GM13977 (cell line): ENCODE data around the gene QRSL1.
"Not testable (repeated sequence)": the region's sequence is repeated elsewhere in the genome, so short reads cannot be mapped to it uniquely, and the experiment has no call there.

Source experiments
- DNase-seq: peaks from one replicate; pipeline ENCODE4 v3.0.0; 2012; ENCODE audit warnings: low spot score
- in situ Hi-C: fragments of 300-500 bp; cut with MboI; formaldehyde crosslinking; loops from one replicate; pipeline ENCODE4 v1.12.0; 2022; ENCODE audit warnings: low sequenced_read_pairs, low pct_unique_long_range_greater_than_20kb, mixed read lengths, inconsistent platforms; ENCODE audit not compliant: unreplicated experiment
- TF ChIP-seq, protein P1 (sequence below): IDR thresholded peaks from 2 replicates; pipeline ENCODE4 v1.5.1; 2012; ENCODE audit warnings: mild to moderate bottlenecking, control low read depth; ENCODE audit not compliant: insufficient read depth; ENCODE audit errors: extremely low read depth, missing control alignments

Gene QRSL1, protein sequence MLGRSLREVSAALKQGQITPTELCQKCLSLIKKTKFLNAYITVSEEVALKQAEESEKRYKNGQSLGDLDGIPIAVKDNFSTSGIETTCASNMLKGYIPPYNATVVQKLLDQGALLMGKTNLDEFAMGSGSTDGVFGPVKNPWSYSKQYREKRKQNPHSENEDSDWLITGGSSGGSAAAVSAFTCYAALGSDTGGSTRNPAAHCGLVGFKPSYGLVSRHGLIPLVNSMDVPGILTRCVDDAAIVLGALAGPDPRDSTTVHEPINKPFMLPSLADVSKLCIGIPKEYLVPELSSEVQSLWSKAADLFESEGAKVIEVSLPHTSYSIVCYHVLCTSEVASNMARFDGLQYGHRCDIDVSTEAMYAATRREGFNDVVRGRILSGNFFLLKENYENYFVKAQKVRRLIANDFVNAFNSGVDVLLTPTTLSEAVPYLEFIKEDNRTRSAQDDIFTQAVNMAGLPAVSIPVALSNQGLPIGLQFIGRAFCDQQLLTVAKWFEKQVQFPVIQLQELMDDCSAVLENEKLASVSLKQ

DNA sequence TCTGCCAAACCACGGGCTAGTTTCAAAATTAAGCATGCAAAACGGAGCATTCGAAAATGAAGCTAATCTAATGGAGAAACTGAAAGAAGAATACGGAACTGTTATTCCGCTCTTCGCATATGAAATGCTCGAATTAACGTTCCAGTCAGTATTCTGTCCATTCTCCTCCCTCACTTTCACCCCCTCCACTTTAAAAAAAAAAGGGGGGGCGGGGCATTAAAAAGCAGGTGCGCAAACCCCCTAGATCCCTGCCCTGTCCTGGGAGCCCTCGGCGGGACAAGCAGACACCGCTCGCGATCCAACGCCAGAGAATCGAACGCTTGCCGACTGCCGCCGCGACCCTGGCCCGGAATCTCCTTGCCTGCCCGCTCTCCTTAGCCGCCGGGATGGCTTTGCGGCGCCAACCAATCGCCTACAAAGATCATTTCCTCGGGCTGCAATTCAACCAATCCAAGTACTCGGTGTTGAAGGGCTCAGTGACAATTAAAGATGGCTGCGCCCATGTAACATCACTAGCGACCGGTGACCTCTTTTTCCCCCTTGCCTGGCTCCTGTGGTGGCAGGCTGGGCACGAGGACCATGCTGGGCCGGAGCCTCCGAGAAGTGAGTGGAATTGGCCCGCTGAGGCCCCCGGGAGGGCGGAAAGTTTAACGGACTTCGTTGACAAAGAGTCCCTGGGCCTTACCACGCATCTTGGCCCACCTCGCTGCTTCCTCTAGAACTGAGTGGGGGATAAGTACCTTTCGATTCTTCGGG is at the start of gene QRSL1, which contains the start of gene RTN4IP1:
Gene QRSL1 (plus strand): TSS at position 476 of the 756 bp plus-strand sequence. CDS start 104 bp downstream, at position 580.
Gene RTN4IP1 (minus strand): TSS at position 396 of the 756 bp plus-strand sequence. CDS start 477 bp downstream, outside the sequence.
- DNase-seq = peak; percentile 92
- in situ Hi-C loops = no loop called here
- TF ChIP-seq, protein P1, sequence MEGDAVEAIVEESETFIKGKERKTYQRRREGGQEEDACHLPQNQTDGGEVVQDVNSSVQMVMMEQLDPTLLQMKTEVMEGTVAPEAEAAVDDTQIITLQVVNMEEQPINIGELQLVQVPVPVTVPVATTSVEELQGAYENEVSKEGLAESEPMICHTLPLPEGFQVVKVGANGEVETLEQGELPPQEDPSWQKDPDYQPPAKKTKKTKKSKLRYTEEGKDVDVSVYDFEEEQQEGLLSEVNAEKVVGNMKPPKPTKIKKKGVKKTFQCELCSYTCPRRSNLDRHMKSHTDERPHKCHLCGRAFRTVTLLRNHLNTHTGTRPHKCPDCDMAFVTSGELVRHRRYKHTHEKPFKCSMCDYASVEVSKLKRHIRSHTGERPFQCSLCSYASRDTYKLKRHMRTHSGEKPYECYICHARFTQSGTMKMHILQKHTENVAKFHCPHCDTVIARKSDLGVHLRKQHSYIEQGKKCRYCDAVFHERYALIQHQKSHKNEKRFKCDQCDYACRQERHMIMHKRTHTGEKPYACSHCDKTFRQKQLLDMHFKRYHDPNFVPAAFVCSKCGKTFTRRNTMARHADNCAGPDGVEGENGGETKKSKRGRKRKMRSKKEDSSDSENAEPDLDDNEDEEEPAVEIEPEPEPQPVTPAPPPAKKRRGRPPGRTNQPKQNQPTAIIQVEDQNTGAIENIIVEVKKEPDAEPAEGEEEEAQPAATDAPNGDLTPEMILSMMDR = no peak

DNA sequence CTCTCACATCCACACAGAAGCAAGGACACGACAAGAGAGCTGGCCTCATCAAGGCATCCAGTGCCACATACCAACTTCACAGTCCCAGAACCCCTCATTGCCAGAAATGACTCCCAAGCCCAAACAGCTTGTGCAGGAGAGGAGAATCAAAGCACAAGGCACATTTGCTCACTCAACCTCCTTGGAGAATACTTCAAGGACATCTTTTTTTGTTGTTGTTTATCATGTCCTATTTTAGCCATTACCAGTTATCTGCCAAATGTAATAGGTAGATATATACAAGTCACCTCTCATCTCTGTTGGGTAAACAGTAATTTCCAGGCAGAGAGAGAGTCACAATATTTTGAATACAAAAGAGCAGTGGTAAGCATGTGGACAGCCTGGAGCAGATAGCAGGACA is 47.9 kb upstream of the QRSL1 start:
- in situ Hi-C loops = no loop called here
- TF ChIP-seq, protein P1 = no peak
- no peak for DNase-seq

DNA sequence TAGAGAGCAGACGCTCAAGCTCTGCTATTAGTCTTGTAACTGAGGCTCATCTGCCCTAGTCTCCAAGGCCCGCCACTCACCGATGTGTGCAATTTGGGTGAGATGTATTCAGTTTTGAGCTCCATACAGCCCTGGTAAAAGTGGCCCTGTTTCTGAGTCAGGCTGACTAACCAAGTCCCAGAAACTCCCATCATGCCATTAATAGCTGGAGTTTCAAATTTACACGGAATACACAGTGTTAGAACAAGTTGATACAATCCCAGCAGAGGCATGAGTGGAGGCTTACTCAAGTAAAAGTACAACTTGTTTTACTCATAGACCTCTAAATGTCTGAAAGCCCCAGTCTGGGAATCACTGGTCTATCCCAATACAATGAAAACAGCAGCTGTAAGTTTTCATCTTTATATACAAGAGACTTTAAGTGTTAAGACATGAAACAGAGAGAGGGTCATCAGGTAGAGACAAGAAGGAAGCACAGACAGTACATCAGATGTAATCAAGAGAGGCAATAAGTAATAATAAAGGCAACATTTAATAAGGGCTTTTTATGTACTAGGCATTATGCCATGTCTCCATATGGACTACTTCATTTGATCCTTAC is 42.5 kb upstream of the QRSL1 start:
- in situ Hi-C loops = no loop called here
- TF ChIP-seq, protein P1 = no peak
- DNase-seq = no peak

DNA sequence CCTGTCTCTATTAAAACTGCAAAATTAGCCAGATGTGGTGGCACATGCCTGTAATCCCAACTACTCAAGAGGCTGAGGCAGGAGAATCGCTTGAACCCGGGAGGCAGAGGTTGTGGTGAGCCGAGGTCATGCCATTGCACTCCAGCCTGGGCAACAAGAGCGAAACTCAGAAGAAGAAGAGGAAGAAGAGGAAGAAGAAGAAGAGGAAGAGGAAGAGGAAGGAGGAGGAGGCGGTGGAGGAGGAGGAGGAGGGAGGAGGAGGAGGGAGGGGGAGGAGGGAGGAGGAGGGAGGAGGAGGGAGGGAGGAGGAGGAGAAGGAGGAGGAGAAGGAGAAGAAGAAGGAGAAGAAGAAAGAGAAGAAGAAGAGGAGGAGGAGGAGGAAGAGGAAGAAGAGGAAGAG is 40.4 kb upstream of the QRSL1 start:
- DNase-seq, in situ Hi-C loops: not testable (repeated sequence)

DNA sequence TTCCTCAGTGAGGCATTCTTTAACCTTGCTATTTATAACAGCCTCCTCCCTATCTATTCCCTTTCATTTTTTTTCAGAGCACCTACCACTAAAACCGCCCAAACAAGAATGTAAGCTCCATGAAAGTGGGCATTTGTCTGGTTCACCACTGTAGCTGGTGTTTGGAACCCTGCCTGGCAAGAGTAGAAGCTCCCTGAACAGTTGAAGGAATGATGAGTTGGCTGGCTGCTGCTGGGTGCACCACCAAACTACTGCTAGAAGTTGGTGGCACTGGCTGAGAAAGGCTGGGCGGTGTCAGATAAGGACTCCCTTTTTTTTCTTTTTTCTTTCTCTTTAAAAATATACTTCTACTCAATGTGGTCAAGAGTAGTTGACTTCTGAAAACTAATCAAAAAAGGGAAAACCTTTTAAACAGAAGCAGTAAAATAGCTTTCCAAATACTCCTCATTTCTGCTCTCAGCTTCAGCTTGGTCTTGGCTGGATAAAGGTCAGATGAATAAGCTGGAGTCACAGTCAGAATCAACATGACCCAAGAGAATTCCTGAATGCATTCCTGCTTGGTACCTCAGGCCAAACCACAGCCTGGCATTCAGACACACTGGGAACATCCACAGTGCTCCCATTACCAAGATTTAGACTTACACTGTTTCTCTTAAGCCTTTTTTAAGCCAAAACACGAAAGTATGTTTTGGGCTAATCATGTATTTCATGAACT is 38.1 kb upstream of the QRSL1 start:
- in situ Hi-C loops = no loop called here
- no peak for DNase-seq
- TF ChIP-seq, protein P1 = no peak

DNA sequence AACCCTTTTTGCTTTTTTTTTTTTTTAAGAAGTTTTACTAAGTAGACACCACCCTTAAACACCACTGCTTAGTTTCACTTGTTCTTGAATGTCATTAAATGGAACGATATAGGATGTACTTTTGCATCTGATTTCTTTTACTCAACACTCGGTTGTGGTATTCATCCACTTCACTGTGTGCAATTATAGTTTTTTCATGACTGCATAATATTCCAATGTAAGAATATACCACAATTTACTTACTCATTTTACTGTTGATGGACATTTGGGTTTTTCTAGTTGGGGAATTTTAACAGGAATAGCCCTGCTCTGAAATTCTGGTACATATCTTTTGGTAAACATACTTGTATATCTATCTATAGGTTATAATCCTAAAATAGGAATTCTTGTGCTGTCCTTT is 29.9 kb upstream of the QRSL1 start:
- TF ChIP-seq, protein P1 = no peak
- no peak for DNase-seq
- in situ Hi-C loops = no loop called here
